GM18508 (cell line): Measurements from ENCODE around the gene TNFRSF11A.

Source experiments
- ATAC-seq: cut with Tn5 transposase; IDR thresholded peaks from one replicate; pipeline ENCODE4 v1.9.1; 2021; ENCODE audit warnings: moderate number of reproducible peaks; ENCODE audit not compliant: insufficient read depth, unreplicated experiment

The TNFRSF11A gene

DNA sequence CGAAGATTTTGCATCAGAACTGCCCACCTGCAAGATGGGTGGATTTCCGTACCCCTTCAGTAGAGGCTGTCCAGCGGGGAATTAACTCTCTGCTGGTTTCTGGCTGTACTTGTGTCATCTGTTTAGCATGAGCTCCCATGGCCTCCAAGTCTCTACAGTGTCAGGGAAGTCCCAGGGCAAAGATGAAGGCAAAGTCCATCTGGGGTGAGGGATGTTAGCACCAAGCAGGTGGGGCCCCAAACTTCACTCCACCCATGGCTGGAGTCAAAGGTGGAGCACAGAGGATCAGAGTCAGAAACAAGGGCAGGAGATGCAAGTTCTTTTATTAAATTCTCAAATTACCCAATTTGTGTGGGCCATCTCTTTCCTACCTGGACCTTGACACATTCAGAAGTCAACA is 78.0 kb downstream of the TNFRSF11A start:
- no peak for ATAC-seq

DNA sequence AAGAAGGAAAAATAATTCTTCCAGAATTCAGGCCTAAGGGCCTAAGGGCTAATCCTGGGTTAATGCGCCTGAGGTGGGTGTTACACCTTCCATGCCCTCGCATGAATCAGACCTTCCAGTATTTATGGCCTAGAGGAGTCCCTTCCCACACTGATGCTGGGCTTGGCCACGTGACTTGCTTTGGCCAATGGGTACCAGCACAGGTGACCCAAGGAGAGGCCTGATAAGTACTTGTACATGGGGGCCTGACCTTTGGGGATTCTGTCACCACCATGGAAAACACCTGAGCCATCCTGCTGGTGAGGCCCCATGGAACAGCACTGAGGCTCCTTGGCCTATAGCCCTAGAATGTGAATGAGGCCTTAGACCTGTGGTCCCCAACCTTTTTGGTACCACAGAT is 79.8 kb downstream of the TNFRSF11A start:
- no peak for ATAC-seq

DNA sequence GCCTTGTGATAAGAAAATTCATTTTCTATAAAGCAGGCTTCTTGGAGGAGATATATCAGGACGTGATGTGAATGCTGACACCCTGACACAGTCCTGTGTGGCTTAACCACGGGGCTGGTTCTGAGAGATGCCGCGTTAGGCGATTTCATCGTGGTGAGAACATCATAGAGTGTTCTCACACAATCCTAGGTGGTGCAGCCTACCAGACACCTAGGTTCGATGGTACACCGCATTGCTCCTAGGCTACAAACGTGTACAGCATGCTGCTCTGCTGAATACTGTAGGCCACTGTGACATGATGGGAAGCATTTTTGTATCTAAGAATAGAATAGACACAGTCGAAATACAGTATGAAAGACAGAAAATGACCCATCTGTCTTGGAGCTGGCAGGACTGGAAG is 82.5 kb downstream of the TNFRSF11A start:
- ATAC-seq: no peak

DNA sequence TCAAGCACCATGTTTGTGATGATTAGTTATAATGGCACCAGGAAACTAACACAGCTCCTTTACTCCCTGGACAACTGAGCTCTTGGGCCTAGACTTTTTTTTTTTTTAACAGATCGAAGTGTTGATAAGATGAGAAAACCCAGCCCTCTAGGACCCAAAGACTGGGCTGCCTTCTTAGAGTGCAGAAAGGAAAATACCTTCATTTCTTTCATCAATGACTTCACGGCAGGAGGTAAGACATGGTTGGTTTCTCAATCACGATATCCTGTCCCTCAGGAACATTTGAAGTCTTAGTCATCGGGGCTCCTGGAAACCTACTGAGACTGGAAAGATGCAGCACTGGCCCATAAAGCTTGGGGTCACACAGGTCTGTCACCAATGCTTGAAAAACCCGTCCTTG is 84.7 kb downstream of the TNFRSF11A start:
- ATAC-seq: no peak

DNA sequence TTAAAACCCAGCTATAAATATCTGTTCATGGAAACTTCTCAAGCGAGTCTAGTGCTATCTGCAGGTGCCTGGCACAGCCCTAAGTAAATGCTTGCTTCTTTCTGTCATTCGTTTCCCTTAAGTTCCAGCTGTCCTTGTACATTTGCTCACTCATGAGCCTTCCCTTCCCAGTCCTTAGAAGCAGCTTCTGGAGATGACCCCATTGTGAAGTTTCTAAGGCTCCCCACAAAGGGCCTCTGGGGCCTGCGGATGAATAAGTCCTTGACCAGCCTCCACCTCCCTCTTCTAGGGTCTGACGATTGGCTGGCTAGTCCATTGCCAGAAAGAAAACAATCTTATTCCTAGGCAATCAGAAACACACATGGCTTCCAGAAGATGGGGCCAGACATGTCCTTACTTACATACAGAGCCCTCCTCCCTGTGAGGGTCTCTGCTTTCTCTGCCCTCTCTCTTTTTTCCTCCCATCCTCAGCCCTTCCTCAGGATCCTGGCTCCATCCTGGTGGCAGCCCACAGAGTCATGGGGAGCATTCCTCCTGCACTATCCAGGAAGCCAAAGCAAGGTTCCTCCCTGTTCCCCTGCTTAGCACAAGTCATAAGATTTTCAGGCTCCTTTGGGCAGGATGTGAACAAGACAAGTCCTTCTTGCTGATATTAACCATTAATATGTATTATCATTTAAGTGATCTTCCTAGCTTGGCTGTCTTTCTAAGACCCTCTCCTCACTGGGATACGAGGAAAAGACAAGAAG is 87.3 kb downstream of the TNFRSF11A start:
- no peak for ATAC-seq

DNA sequence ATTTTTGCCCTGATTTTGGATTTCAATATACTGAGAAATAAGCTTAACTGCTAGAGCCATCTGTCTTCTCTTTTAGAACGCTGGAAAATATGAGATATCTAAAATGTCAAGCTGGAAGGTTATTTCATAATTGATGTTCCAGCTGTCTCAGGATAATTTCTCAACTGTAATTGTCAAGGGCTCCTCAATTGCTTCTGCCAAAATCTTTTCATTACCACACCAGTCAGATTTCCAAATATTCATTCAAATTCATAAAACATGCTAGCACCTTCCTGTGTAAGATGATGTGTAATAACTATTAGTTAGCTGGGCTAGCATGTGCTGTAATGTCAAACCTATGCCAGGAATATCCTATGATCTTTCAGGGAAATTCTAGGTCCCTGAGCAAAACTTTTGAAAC is 88.1 kb downstream of the TNFRSF11A start:
- no peak for ATAC-seq

DNA sequence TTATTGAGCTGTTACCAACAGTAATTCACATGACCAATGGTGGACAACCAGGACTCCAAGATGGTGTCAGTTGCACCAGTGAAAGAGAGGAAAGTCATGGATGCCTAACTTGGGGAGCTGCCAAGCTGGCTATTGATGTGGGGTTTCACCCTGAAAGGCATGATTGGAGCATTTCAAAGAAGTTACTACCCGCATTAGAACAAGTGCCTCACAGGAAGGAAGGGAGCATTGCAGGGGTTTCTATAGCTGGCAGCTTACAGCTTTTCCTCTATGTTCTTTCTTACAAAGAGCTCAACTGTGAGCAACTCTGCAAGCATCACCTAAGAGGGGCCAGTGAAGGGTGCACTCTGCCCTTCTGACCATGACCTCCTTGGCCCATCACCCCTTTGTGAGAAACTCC is 93.1 kb downstream of the TNFRSF11A start:
- ATAC-seq: no peak

DNA sequence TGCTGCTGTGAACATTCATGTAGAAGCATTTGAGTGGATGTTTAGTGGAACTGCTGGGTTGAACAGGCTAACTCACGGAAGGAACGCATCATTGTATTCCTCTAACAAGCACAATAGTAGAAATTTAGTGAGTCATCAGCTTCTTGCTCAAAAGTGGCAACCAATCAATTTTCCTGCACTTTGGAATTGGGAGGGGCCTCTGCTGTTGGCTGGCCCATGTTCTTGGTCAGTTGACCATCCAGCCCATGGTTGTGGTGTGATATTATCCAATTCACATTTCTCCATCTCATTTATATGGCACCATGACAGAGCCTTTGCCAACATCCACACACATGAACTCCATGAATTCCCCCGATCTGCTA is 95.0 kb downstream of the TNFRSF11A start:
- peak; percentile 2 for ATAC-seq

DNA sequence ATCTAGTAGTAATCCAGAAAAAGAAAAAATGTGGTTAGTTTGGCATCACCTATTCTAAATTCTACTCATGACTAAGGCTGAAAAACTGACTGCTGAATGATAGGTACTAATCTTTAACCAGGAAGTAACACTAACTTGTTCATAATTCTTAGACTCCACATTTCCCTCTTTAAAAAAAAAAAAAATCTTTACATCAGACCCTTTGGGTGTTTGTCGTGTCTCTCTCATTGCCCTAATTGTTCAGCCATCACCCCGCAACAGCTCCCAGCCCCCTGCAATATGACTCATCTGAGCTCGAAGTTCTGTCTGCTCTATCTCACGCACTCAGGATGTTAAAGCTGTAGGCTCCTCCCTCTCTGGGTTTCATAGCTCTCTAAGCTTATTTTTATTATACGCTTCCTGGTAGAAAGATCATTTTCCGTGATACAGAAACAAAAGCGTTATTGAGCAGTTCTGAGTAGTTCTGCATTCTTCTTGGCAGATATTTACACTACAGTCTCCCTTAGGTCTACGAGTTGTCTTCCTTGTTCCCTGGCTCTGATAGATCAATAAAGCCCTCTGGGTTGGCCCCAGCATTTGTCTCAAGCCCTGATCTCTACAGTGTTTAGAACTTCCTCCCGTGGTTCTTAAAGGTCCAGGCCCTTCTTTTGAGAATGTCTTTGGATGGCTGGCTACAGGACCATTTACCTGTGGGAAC is 95.6 kb downstream of the TNFRSF11A start:
- peak; percentile 84 for ATAC-seq

DNA sequence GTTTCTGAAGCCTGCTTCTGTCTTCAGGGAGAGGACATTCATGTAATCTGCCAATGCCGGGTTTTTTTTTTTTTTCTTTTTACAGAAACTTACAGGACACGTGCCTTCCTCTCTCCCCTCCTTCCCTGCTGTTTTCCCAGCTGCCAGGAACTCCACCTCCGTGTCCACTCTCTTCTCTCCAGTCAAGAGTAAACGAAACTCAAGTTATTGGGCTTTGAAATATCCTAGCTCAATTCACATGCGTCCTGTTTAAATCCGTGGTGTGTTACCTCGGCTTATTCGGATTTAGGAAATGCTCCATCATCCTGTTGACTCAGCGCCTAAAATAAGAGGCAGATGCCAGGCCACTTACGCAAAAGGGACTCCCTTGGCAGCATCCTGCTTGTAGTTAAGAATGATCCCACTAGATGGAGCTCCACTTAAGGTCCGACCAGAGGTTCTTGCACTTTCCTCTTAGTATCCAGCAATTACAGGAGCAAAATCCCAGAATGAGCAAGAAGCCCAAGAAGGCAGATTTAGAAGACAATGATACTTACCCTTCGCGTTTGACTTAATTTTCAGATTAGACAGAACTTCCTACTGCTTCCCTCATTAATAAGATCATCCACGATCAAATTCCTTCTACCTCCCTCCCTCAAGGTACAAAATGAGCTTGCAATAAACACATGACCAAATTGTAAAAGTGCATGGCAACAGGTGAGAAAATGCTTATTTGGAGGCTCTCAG is 100.5 kb downstream of the TNFRSF11A start:
- no peak for ATAC-seq

DNA sequence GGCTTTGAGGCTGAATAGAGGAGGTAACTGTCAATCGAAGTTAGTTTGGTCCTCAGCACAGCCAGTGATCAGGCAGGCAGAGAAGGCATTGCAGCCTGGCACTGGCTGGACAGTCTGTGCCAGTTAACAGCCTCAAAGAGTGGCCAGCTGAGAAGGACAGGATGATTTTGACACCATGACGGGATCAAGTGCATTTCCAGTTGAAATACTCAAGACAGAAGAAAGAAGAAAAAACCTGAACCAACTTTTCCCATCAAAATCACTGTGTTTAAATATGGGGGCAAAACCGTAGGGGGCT is 101.0 kb downstream of the TNFRSF11A start:
- no peak for ATAC-seq

DNA sequence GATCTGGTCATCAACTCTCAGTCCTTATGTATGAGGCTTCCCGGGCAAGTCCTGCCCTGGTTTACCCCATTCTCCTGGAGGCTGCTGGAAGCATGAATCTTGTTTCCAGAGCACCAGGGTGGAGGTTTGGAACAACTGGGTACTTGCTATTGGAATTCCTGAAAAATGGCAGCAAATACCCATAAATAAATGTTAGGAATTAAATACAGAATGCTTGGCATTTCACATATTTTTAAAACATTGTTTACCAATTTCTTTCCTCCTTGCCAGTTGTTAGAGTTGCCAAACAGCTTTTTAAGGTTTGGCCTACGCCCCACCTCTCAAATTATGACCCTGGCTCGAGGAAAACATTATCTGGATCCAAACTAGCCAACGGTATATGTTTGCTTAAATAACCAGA is 107.1 kb downstream of the TNFRSF11A start:
- ATAC-seq: no peak

DNA sequence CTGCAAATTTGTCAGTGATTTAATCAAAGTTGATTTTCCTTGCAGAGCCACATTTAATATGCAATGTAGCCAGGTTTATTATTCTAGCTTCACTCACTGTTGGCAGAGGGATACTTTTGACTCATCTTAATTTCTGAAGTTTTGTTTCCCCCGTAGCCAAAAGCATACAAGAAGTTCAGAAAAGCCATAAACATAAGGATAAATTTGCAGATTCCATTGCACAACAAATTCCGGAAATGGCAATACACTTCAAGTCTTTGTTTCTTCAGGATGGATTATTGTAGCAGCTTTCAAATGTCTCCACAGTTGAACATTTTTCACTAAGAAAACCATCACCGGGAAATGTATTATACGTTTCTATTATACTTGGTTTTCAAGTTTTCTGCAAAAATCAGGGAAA is 109.7 kb downstream of the TNFRSF11A start:
- ATAC-seq: no peak

DNA sequence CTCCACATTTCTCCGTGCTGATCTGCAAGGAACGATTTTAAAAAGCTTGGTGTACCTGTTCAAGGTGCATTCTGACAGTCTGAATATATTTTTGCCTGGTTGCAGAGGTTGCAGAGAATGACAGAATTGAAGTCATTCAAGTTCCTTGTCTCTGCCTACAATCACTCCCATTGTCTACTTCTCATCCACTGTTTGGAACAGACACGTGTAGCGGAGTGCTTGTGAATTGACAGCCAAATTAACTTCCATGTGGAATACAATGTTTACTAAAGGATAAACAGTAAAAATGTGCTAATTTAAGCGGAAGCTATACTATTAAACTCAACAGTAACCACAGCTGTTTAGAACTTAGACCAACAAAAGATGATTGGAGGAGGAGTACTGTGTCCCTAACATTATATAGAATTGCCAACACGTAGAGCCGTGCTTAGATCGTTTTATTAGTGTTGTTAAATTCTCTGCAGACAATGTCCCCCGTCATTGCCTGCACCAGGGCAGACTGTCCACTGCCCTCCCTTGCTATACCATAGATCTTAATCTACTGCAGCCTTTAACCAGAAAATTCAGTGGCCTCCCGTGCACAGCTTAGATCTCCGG is 110.4 kb downstream of the TNFRSF11A start:
- no peak for ATAC-seq

DNA sequence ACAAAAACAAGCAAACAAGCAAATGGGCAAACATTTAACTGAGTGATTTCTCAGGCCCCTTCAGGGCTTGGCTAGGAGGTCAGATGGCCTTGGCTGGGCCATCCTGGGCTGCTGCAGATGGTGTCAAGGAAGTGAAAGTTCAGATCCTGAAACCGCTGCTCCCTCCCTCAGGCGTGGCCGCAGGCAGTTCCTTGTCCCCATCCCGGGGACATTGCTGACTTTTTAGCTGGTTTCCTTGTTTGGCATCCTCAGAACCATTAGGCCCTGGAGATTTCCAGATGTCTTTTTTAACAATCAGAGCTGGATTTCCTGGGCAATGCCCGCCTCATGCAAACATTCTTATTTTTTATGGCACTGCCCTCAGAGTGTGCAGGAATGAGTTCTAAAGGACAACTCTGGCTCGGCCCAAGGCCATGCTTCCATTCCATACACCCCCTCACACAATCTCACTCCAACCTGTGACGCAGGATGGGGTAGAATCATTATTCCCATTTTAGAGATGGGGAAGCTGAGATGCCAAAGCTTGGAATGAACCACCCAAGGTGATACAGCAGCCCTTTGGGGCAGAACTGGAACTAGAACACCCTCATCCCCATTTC is 111.6 kb downstream of the TNFRSF11A start:
- no peak for ATAC-seq

DNA sequence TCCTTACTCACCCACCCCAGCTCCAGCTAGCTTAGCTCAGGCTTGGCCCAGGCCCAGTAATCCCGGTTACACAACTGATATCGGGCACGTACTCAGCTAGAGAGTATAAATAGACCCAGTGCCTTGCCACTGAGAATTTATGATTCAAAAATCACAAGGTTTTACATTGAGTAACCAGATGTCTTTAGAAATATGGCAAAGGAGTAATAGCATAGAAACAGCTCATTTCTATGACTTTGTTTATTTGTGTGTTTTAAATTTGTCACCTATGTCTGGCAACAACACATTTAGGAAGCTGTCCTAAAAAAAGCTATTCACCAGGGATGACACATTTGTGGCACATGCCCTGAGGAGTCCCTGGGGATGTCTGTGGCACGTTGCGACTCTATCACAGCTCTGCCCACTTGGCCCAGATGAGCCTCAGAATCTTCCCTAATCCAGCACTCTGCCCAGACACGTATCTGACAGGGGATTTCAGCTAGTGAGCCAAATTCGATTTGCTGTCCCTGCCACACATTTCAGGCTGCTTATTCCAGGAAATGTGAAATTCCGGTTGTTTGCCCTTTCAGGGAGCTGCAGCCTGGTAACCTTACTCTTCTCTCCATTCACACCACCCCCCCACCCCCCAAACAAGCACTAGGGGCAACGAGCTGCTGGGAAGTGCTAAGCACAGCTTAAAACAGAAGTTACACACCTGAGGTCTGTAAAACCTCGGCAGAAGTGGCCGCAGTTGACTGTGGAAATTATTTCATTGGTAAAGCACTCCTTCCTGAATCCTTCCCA is 112.3 kb downstream of the TNFRSF11A start:
- ATAC-seq: no peak

DNA sequence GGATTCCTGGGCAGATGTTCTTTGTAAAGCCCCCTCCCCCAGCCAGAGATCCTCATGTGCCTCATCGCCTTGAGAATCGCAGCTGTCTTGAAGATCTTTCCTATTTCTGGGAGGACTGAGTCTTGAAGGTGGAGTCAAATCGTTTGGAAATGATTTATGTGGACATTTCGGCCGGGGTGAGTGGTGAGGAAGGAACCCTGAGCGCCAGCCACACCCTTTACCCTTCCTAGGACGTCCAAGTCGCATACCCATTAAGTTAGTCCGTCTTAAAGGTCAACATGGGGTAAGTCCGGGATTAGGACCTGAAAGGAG is 112.9 kb downstream of the TNFRSF11A start:
- ATAC-seq: no peak

DNA sequence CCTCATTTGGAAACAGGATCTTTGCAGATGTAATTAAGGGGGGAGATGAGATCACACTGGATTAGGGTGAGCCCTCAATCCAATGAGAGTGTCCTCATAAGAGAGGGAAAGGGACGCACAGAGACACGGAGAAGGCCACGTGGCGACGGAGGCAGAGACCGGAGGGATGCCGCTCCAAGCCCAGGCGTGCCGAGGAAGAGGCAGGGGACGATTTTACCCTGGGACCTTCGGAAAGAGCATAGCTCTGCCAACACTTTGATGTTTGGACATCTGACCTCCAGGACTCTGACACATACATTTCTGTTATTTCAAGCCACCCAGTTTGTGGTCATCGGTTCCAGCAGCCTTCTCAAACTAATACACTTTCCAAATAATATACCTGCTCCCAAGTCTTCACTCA is 113.3 kb downstream of the TNFRSF11A start:
- no peak for ATAC-seq

DNA sequence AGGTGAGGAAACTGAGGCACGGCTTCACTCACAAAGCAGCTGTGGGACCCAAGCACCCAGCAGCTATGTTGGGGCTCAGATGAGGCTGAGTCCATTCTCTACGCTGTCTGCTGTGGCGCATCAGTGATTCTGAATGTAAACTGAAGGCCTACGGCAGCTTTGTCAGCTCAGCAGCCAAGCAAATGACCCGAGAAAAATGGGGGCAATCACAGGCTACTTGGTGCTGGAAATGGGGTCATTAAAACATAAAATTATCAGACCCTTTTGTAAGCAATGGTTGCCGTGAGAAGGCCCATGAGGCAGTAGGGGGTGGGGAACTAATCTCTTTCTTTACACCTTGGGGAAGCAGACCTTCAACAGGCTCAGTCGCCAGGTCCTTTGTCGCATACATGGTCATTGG is 113.8 kb downstream of the TNFRSF11A start:
- ATAC-seq: no peak
